Loucy (cell line): ENCODE data around the gene PKNOX2.

ENCODE experiments used
- H2AFZ ChIP-seq: fragments of 200-600 bp; sonication (generic); 2 replicates; pipeline ENCODE4 v1.6.0; 2016; ENCODE audit warnings: antibody characterized with exemption, mild to moderate bottlenecking, low read length, moderate library complexity
- H3F3A ChIP-seq: fragments of 200-600 bp; 2 replicates; pipeline ENCODE4 v1.6.0; 2016; ENCODE audit warnings: antibody characterized with exemption, low read depth, mild to moderate bottlenecking
- H3K27me3 ChIP-seq: fragments of 200-600 bp; sonication (generic); 2 replicates; pipeline ENCODE4 v1.6.1; 2014; ENCODE audit warnings: low read length, mild to moderate bottlenecking; ENCODE audit not compliant: insufficient read depth, poor library complexity, severe bottlenecking
- H3K36me3 ChIP-seq: fragments of 200-600 bp; sonication (generic); 2 replicates; pipeline ENCODE4 v1.6.1; 2016; ENCODE audit warnings: low read length; ENCODE audit not compliant: insufficient read depth
- H3K4me1 ChIP-seq: fragments of 200-600 bp; sonication (generic); 2 replicates; pipeline ENCODE4 v1.5.1; 2014; ENCODE audit warnings: low read length, mild to moderate bottlenecking; ENCODE audit not compliant: insufficient read depth, poor library complexity, severe bottlenecking
- H3K4me2 ChIP-seq: fragments of 200-600 bp; sonication (generic); 2 replicates; pipeline ENCODE4 v1.6.0; 2014; ENCODE audit warnings: antibody characterized with exemption, low read length, low read depth, mild to moderate bottlenecking; ENCODE audit not compliant: poor library complexity, severe bottlenecking
- H3K4me3 ChIP-seq: fragments of 200-600 bp; sonication (generic); 2 replicates; pipeline ENCODE4 v1.5.1; 2014; ENCODE audit warnings: low read length, mild to moderate bottlenecking, mixed read lengths; ENCODE audit not compliant: poor library complexity, severe bottlenecking
- H3K79me2 ChIP-seq: fragments of 200-600 bp; sonication (generic); 2 replicates; pipeline ENCODE4 v1.6.1; 2014; ENCODE audit warnings: low read length; ENCODE audit not compliant: insufficient read depth
- H3K9ac ChIP-seq: fragments of 200-600 bp; sonication (generic); 2 replicates; pipeline ENCODE4 v1.6.0; 2014; ENCODE audit warnings: mild to moderate bottlenecking, low read depth, low read length, moderate library complexity; ENCODE audit not compliant: poor library complexity, severe bottlenecking
- H3K9me2 ChIP-seq: fragments of 200-600 bp; sonication (generic); replicated peaks from 2 replicates; pipeline ENCODE4 v1.6.1; 2016; ENCODE audit warnings: low read depth, low read length, mixed read lengths
- H3K9me3 ChIP-seq: fragments of 200-600 bp; sonication (generic); 2 replicates; pipeline ENCODE4 v1.6.1; 2014; ENCODE audit warnings: mild to moderate bottlenecking, antibody characterized with exemption, low read length, low read depth; ENCODE audit not compliant: insufficient read depth
- H4K20me1 ChIP-seq: fragments of 200-600 bp; sonication (generic); 2 replicates; pipeline ENCODE4 v1.6.0; 2014; ENCODE audit warnings: antibody characterized with exemption, low read length, mild to moderate bottlenecking; ENCODE audit not compliant: insufficient read depth, poor library complexity, severe bottlenecking
- EZH2phosphoT487 ChIP-seq: fragments of 200-600 bp; IDR thresholded peaks from 2 replicates; pipeline ENCODE4 v1.6.1; 2018; ENCODE audit warnings: antibody characterized with exemption, mild to moderate bottlenecking, moderate library complexity, borderline replicate concordance
- TF ChIP-seq, protein P1 (sequence below): fragments of 200-600 bp; sonication (generic); conservative IDR thresholded peaks from 2 replicates; pipeline ENCODE4 v1.5.1; 2014; ENCODE audit warnings: mild to moderate bottlenecking, antibody characterized with exemption, low read length

PKNOX2 gene

GRCh38 chr11:125345421-125346178 is 181.0 kb downstream of the PKNOX2 start:
- H3K9ac ChIP-seq = no peak overlapping the region
- H3K79me2 ChIP-seq = no peaks in the 10 kb centered on the region
- H4K20me1 ChIP-seq = no peaks in the 10 kb centered on the region
- no peak for TF ChIP-seq EZH2phosphoT487
- TF ChIP-seq, protein P1, sequence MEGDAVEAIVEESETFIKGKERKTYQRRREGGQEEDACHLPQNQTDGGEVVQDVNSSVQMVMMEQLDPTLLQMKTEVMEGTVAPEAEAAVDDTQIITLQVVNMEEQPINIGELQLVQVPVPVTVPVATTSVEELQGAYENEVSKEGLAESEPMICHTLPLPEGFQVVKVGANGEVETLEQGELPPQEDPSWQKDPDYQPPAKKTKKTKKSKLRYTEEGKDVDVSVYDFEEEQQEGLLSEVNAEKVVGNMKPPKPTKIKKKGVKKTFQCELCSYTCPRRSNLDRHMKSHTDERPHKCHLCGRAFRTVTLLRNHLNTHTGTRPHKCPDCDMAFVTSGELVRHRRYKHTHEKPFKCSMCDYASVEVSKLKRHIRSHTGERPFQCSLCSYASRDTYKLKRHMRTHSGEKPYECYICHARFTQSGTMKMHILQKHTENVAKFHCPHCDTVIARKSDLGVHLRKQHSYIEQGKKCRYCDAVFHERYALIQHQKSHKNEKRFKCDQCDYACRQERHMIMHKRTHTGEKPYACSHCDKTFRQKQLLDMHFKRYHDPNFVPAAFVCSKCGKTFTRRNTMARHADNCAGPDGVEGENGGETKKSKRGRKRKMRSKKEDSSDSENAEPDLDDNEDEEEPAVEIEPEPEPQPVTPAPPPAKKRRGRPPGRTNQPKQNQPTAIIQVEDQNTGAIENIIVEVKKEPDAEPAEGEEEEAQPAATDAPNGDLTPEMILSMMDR = peak; percentile 87
- H3K36me3 ChIP-seq = no peaks in the 10 kb centered on the region
- H3K27me3 ChIP-seq = no peaks in the 10 kb centered on the region
- no peaks in the 10 kb centered on the region for H3F3A ChIP-seq
- H3K4me3 ChIP-seq = no peak overlapping the region
- no peak overlapping the region for H3K4me2 ChIP-seq
- no peaks in the 10 kb centered on the region for H3K4me1 ChIP-seq
- no peaks in the 10 kb centered on the region for H3K9me2 ChIP-seq
- H2AFZ ChIP-seq = no peak overlapping the region
- no peaks in the 10 kb centered on the region for H3K9me3 ChIP-seq

- Histone ChIP-seq H3K4me1 (no peaks in the 10 kb centered on the region), H3K4me2 (no peak overlapping the region), H3K9me3 (no peaks in the 10 kb centered on the region), H3K27me3 (no peaks in the 10 kb centered on the region), H4K20me1 (no peaks in the 10 kb centered on the region), H3K36me3 (no peaks in the 10 kb centered on the region), H2AFZ (no peak overlapping the region), H3K9ac (no peak overlapping the region), H3K4me3 (no peak overlapping the region), H3F3A (no peaks in the 10 kb centered on the region), H3K79me2 (no peaks in the 10 kb centered on the region), H3K9me2 (no peaks in the 10 kb centered on the region)
- no peak for TF ChIP-seq EZH2phosphoT487
- TF ChIP-seq, protein P1 = no peak
Measured at GRCh38 chr11:125346179-125346530, 181.6 kb downstream of the PKNOX2 start.

- Histone ChIP-seq H4K20me1 (no peaks in the 10 kb centered on the region), H3K9me2 (no peaks in the 10 kb centered on the region), H3K4me2 (no peak overlapping the region), H3K9me3 (no peaks in the 10 kb centered on the region), H3K9ac (no peak overlapping the region), H3K79me2 (no peaks in the 10 kb centered on the region), H2AFZ (no peak overlapping the region), H3K4me3 (no peak overlapping the region), H3K27me3 (no peaks in the 10 kb centered on the region), H3F3A (no peaks in the 10 kb centered on the region), H3K4me1 (no peaks in the 10 kb centered on the region), H3K36me3 (no peaks in the 10 kb centered on the region)
- TF ChIP-seq EZH2phosphoT487 = no peak
- TF ChIP-seq, protein P1 = no peak
Measured at GRCh38 chr11:125346565-125347260, 182.2 kb downstream of the PKNOX2 start.
